ENCODE measurements around the gene CCDC149.

DNA sequence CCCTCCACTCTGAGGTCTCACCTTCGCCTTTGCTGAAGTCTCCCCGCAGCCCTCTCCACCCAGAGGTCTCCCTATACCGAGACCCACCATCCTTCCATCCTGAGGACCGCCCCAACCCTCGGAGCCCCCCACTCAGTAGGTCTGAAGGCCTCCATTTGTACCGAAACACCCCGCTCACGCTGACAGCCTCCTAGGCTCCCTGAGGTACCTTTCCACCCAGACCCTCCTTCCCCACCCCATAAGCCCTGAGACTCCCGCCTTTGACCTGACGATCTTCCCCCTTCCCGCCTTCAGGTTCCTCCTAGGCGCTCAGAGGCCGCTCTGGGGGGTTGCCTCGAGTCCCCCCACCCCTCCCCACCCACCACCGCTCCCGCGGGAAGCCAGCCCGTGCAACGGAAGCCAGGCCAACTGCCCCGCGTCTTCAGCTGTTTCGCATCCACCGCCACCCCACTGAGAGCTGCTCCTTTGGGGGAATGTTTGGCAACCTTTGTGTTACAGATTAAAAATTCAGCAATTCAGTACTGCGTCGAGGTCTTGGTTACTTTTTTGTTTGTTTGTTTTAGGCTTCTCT, 112.4 kb downstream of the CCDC149 start:
- TF ChIP-seq, protein P1, sequence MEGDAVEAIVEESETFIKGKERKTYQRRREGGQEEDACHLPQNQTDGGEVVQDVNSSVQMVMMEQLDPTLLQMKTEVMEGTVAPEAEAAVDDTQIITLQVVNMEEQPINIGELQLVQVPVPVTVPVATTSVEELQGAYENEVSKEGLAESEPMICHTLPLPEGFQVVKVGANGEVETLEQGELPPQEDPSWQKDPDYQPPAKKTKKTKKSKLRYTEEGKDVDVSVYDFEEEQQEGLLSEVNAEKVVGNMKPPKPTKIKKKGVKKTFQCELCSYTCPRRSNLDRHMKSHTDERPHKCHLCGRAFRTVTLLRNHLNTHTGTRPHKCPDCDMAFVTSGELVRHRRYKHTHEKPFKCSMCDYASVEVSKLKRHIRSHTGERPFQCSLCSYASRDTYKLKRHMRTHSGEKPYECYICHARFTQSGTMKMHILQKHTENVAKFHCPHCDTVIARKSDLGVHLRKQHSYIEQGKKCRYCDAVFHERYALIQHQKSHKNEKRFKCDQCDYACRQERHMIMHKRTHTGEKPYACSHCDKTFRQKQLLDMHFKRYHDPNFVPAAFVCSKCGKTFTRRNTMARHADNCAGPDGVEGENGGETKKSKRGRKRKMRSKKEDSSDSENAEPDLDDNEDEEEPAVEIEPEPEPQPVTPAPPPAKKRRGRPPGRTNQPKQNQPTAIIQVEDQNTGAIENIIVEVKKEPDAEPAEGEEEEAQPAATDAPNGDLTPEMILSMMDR (IDR thresholded peaks at IDR 0.05; ENCODE audit: low read depth, low read length): no peak
- TF ChIP-seq EZH2phosphoT487 (IDR thresholded peaks at IDR 0.05; ENCODE audit: low read depth): no peak
